ENCODE results near the gene SERPINA4. TPM values are rescaled to one million over a fixed set of nuclear protein-coding genes. Genes with fewer than 3 reads are reported as not detected.

Gene SERPINA4
- total and polyA plus RNA-seq, 2 of the 13 experiments (the other 11 are each of a cell fraction or from before 2014, with no cell fraction given) = 39.1 to 57.8 TPM

DNA sequence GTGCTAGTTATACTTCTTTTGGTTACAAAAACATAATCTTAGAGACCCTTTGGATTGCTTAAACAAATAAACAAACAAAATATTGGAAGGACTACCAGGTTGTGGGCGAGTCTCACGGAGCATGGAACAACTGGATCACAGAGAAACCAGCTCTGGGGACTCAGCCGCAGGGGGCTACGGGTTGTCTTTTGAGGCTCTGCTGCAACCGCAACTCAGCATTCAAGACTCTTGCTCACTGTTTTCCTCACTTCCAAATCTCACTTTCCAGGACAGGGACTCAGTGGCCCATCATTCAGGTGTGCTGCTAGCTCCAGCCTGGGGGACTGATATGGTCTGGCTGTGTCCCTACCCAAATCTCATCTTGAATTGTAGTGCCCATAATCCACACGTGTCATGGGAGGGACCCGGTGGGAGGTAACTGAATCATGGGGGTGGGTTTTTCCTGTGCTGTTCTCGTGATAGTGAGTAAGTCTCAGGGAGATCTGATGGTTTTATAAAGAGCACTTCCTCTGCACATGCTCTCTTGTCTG is 14.0 kb upstream of the SERPINA4 start:
- 89% methylated on average over 8 of the region's 8 CpGs for whole genome bisulfite sequencing (ENCODE audit: low lambda C conversion rate)
- intact Hi-C loops (cut with micrococcal nuclease; ENCODE audit: unreplicated experiment) = no loop called here
- Histone ChIP-seq H3K4me2 (ENCODE audit: low read depth, low read length) (no peak overlapping the region), H3K4me3 (replicated peaks in 1 of 3; ENCODE audit: insufficient read depth in 1 of 3, low read depth in 2 of 3, low read length in 3 of 3) (no peak overlapping the region), H2AFZ (ENCODE audit: low read length) (no peak overlapping the region), H3K36me3 (replicated peaks in 1 of 2; ENCODE audit: control insufficient read depth in 1 of 2, insufficient read depth in 2 of 2, low read length in 2 of 2) (no peaks in the 10 kb centered on the region), H3K27ac (ENCODE audit: extremely low read length, insufficient read depth, low read length) (no peak overlapping the region), H3K4me1 (ENCODE audit: insufficient read depth, low read length) (peaks cover 93% of the 10 kb centered on the region), H3K27me3 (ENCODE audit: control insufficient read depth in 1 of 2, insufficient read depth in 2 of 2, low read length in 2 of 2) (no peaks in the 10 kb centered on the region), H3K9ac (ENCODE audit: insufficient read depth, low read depth, low read length) (no peak overlapping the region), H3K9me3 (ENCODE audit: low read length) (peaks cover 3% of the 10 kb centered on the region), H3K79me2 (ENCODE audit: insufficient read depth, low read length) (no peaks in the 10 kb centered on the region), H4K20me1 (ENCODE audit: insufficient read depth, low read length) (no peaks in the 10 kb centered on the region)
- in situ Hi-C loops (cut with HindIII; ENCODE audit: extremely low pct_ligation_motif_present, low pct_unique_long_range_greater_than_20kb) = loop anchor here (5.0 to 10.0 kb wide), 2 partner anchors 120 to 138 kb away; no protein-coding TSS in a partner anchor
- no peak for DNase-seq (ENCODE audit: low spot score)
- BruUV-seq (replicated peaks) = no TSS peak
- POLR2A ChIA-PET = interaction anchor here (2.5 kb wide), 1 partner anchor 35 kb away, joined by 16 read pairs; the partner anchor contains the start of gene SERPINA5
- FAIRE-seq = no peak
- ATAC-seq = no peak
- CTCF ChIA-PET (ENCODE audit: low intra/inter-chr PET ratio, low total read pairs) = interaction anchor here (3.1 kb wide), 1 partner anchor 134 kb away, joined by 14 read pairs; no protein-coding TSS in a partner anchor
- no peak for TF ChIP-seq ZNF430 (CRISPR knock-in tag; IDR thresholded peaks at IDR 0.05)
- no peak for TF ChIP-seq ZSCAN21 (CRISPR knock-in tag; IDR thresholded peaks at IDR 0.05; ENCODE audit: borderline replicate concordance)
- TF ChIP-seq ZFP62 (CRISPR knock-in tag; IDR thresholded peaks at IDR 0.05) = no peak
- TF ChIP-seq SOX5 (CRISPR knock-in tag; IDR thresholded peaks at IDR 0.05; ENCODE audit: borderline replicate concordance) = no peak
- TF ChIP-seq SKIL (CRISPR knock-in tag; IDR thresholded peaks at IDR 0.05; ENCODE audit: borderline replicate concordance) = no peak
- no peak for TF ChIP-seq NFRKB (IDR thresholded peaks at IDR 0.05)
- TF ChIP-seq ELF1 (CRISPR knock-in tag; IDR thresholded peaks at IDR 0.05) = no peak
- TF ChIP-seq FOXM1 (CRISPR knock-in tag; IDR thresholded peaks at IDR 0.05) = no peak
- TF ChIP-seq ZNF850 (CRISPR knock-in tag; conservative IDR thresholded peaks at IDR 0.05) = no peak
- TF ChIP-seq BORCS8-MEF2B (CRISPR knock-in tag; IDR thresholded peaks at IDR 0.05) = no peak
- TF ChIP-seq, protein P1, sequence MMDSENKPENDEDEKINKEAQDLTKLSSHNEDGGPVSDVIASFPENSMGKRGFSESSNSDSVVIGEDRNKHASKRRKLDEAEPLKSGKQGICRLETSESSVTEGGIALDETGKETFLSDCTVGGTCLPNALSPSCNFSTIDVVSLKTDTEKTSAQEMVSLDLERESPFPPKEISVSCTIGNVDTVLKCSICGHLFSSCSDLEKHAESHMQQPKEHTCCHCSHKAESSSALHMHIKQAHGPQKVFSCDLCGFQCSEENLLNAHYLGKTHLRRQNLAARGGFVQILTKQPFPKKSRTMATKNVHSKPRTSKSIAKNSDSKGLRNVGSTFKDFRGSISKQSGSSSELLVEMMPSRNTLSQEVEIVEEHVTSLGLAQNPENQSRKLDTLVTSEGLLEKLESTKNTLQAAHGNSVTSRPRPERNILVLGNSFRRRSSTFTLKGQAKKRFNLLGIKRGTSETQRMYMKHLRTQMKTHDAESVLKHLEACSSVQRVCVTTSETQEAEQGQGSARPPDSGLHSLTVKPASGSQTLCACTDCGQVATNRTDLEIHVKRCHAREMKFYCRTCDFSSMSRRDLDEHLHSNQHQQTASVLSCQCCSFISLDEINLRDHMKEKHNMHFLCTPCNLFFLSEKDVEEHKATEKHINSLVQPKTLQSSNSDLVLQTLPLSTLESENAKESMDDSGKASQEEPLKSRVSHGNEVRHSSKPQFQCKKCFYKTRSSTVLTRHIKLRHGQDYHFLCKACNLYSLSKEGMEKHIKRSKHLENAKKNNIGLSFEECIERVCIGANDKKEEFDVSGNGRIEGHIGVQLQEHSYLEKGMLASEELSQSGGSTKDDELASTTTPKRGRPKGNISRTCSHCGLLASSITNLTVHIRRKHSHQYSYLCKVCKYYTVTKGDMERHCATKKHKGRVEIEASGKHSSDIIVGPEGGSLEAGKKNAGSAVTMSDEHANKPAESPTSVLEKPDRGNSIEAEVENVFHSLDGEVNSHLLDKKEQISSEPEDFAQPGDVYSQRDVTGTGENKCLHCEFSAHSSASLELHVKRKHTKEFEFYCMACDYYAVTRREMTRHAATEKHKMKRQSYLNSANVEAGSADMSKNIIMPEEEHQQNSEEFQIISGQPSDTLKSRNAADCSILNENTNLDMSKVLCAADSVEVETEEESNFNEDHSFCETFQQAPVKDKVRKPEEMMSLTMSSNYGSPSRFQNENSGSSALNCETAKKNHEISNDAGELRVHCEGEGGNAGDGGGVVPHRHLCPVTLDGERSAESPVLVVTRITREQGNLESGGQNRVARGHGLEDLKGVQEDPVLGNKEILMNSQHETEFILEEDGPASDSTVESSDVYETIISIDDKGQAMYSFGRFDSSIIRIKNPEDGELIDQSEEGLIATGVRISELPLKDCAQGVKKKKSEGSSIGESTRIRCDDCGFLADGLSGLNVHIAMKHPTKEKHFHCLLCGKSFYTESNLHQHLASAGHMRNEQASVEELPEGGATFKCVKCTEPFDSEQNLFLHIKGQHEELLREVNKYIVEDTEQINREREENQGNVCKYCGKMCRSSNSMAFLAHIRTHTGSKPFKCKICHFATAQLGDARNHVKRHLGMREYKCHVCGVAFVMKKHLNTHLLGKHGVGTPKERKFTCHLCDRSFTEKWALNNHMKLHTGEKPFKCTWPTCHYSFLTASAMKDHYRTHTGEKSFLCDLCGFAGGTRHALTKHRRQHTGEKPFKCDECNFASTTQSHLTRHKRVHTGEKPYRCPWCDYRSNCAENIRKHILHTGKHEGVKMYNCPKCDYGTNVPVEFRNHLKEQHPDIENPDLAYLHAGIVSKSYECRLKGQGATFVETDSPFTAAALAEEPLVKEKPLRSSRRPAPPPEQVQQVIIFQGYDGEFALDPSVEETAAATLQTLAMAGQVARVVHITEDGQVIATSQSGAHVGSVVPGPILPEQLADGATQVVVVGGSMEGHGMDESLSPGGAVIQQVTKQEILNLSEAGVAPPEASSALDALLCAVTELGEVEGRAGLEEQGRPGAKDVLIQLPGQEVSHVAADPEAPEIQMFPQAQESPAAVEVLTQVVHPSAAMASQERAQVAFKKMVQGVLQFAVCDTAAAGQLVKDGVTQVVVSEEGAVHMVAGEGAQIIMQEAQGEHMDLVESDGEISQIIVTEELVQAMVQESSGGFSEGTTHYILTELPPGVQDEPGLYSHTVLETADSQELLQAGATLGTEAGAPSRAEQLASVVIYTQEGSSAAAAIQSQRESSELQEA (CRISPR knock-in tag; IDR thresholded peaks at IDR 0.05; ENCODE audit: not compliant biosample characterization) = no peak
- TF ChIP-seq, protein P2, sequence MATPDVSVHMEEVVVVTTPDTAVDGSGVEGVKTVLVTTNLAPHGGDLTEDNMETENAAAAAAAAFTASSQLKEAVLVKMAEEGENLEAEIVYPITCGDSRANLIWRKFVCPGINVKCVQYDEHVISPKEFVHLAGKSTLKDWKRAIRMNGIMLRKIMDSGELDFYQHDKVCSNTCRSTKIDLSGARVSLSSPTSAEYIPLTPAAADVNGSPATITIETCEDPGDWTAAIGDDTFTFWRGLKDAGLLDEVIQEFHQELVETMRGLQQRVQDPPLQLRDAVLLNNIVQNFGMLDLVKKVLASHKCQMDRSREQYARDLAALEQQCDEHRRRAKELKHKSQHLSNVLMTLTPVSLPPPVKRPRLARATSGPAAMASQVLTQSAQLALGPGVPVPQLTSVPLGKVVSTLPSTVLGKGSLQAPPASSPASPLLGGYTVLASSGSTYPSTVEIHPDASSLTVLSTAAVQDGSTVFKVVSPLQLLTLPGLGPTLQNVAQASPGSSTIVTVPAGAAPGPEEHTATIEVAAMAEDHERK (CRISPR knock-in tag; IDR thresholded peaks at IDR 0.05; ENCODE audit: low read depth) = no peak

All from HepG2 (cell line).